Measurements from ENCODE around the gene RREB1. TPM values are rescaled to one million over a fixed set of nuclear protein-coding genes. Genes with fewer than 3 reads are reported as not detected.

RREB1 gene
- total and polyA plus RNA-seq, 2 of the 4 experiments (the other 2 are of a cell fraction): 8.4 to 14.5 TPM

- no peak overlapping the region for H3K4me3 ChIP-seq (ENCODE audit: insufficient read depth, low read depth, low read length)
- 100% methylated on average over 5 of the region's 15 CpGs; no CpG with 5 or more reads in 1 of the 2 experiments for whole genome bisulfite sequencing, 2 experiments (ENCODE audit: extremely low coverage in 2 of 2, insufficient read length in 1 of 2)
- no peak overlapping the region for H2BK20ac ChIP-seq (ENCODE audit: low read depth, low read length)
- H3K9me1 ChIP-seq (ENCODE audit: insufficient read depth, low read length): peaks cover 5% of the 10 kb centered on the region; the same call in 1 of the 2 replicates
- H2AFZ ChIP-seq (replicated peaks; ENCODE audit: low read length, poor library complexity): no peak overlapping the region
- dilution Hi-C loops (cut with HindIII; ENCODE audit: low sequenced_read_pairs, unreplicated experiment) (no loop called here), intact Hi-C loops (cut with micrococcal nuclease) (loop anchor here (10.0 kb wide), 1 partner anchor 331 kb away; no protein-coding TSS in a partner anchor), in situ Hi-C loops (cut with MboI; ENCODE audit: low sequenced_read_pairs) (loop anchor here (5.0 to 10.0 kb wide), 2 partner anchors 524 to 571 kb away; no protein-coding TSS in a partner anchor)
- peaks cover 3 to 53% of the 10 kb centered on the region in 2 experiments; a peak in 3 of 4 replicates for H3K79me1 ChIP-seq (ENCODE audit: low read depth in 1 of 2, low read length in 2 of 2)
- H3K9ac ChIP-seq (ENCODE audit: low read depth, low read length): no peak overlapping the region
- H3K56ac ChIP-seq (ENCODE audit: extremely low read depth, insufficient read depth, low read length): no peak overlapping the region
- no peaks in the 10 kb centered on the region for H3K27me3 ChIP-seq (ENCODE audit: control insufficient read depth, insufficient read depth, low read length)
- peaks cover 21% of the 10 kb centered on the region for H4K20me1 ChIP-seq (ENCODE audit: insufficient read depth, low read length)
- ChIA-PET POLR2A (ENCODE audit: unreplicated experiment) (no interaction called here), CTCF (interaction anchor here (0.6 kb wide), 1 partner anchor 130 kb away, joined by 3 read pairs; no protein-coding TSS in a partner anchor)
- H2BK120ac ChIP-seq (ENCODE audit: low read depth, low read length): no peak overlapping the region
- DNase-seq (no peak), ATAC-seq (ENCODE audit: low read depth) (no peak)
- no peak overlapping the region for H2AK5ac ChIP-seq (ENCODE audit: low read depth, low read length)
- no TSS peak for BruUV-seq (replicated peaks)
- H4K8ac ChIP-seq (ENCODE audit: low read depth in 2 of 2, low read length in 2 of 2): no peak overlapping the region
- H2BK5ac ChIP-seq (ENCODE audit: low read depth, low read length, poor library complexity, severe bottlenecking): no peak overlapping the region
- H3K36me3 ChIP-seq (ENCODE audit: control insufficient read depth, insufficient read depth, low read length): peaks cover 48% of the 10 kb centered on the region
- no peak overlapping the region for H2BK15ac ChIP-seq (ENCODE audit: low read depth, low read length)
- H2AK9ac ChIP-seq (replicated peaks; ENCODE audit: low read depth, low read length, poor library complexity): no peak overlapping the region
- no peak overlapping the region for H3K14ac ChIP-seq (replicated peaks; ENCODE audit: low read depth, low read length)
- H3K4me1 ChIP-seq (ENCODE audit: control insufficient read depth, insufficient read depth, low read length): peaks cover 11% of the 10 kb centered on the region
- H3K4me2 ChIP-seq (ENCODE audit: low read depth, low read length): no peak overlapping the region
- H3K18ac ChIP-seq (ENCODE audit: low read depth, low read length): no peak overlapping the region
- no peak overlapping the region for H4K5ac ChIP-seq (ENCODE audit: low read depth, low read length)
- H3K23ac ChIP-seq (ENCODE audit: low read depth, low read length): no peak overlapping the region
- H4K91ac ChIP-seq (ENCODE audit: insufficient read depth, low read depth, low read length): no peak overlapping the region
- TF ChIP-seq NFE2L2 (IDR thresholded peaks at IDR 0.05; ENCODE audit: low read depth, low read length) (no peak), CTCF (conservative IDR thresholded peaks at IDR 0.05; ENCODE audit: low read depth, low read length) (no peak), RFX5 (IDR thresholded peaks at IDR 0.05; ENCODE audit: low read depth, low read length) (no peak), FOS (IDR thresholded peaks at IDR 0.05; ENCODE audit: low read depth, low read length) (no peak), CHD1 (IDR thresholded peaks at IDR 0.05; ENCODE audit: low read depth, low read length) (no peak), MAFK (IDR thresholded peaks at IDR 0.05; ENCODE audit: low read depth, low read length) (no peak), CEBPB (IDR thresholded peaks at IDR 0.05; ENCODE audit: low read depth, low read length) (no peak), BHLHE40 (IDR thresholded peaks at IDR 0.05; ENCODE audit: low read depth, low read length) (no peak), SMC3 (IDR thresholded peaks at IDR 0.05; ENCODE audit: low read depth, low read length) (no peak), ELK1 (IDR thresholded peaks at IDR 0.05; ENCODE audit: borderline replicate concordance, low read depth, low read length) (no peak), MXI1 (IDR thresholded peaks at IDR 0.05; ENCODE audit: borderline replicate concordance, low read depth, low read length) (no peak)
- H3K4ac ChIP-seq (ENCODE audit: low read depth, low read length): no peak overlapping the region
- H3K9me3 ChIP-seq (ENCODE audit: control insufficient read depth, insufficient read depth, low read length): no peaks in the 10 kb centered on the region
- H3K27ac ChIP-seq (ENCODE audit: insufficient read depth, low read length): no peak overlapping the region
These were observed 138.1 kb downstream of the RREB1 start for GRCh38 chr6:7245668-7246393.
